Embryonic facial prominence (tissue), 1 donor: ENCODE results near the gene GUCY1A2.

Experiments
- DNase-seq: peaks from one replicate; pipeline ENCODE4 v3.0.0-alpha.2; 2016; ENCODE audit errors: extremely low spot score

Gene GUCY1A2

GRCh38 chr11:106998116-106998915 is 20.0 kb downstream of the GUCY1A2 start:
- DNase-seq = no peak

GRCh38 chr11:106997227-106997626 is 21.0 kb downstream of the GUCY1A2 start:
- no peak for DNase-seq

- no peak for DNase-seq
These were observed 21.6 kb downstream of the GUCY1A2 start for GRCh38 chr11:106996691-106997090.

- no peak for DNase-seq
These were observed 27.9 kb downstream of the GUCY1A2 start for GRCh38 chr11:106990331-106990730.

GRCh38 chr11:106989078-106989455 is 29.2 kb downstream of the GUCY1A2 start:
- no peak for DNase-seq

- no peak for DNase-seq
These were observed 29.9 kb downstream of the GUCY1A2 start for GRCh38 chr11:106988151-106989077.

- no peak for DNase-seq
These were observed 31.6 kb downstream of the GUCY1A2 start for GRCh38 chr11:106986673-106987072.

GRCh38 chr11:106986261-106986660 is 32.0 kb downstream of the GUCY1A2 start:
- DNase-seq = no peak

- no peak for DNase-seq
These were observed 34.3 kb downstream of the GUCY1A2 start for GRCh38 chr11:106983991-106984390.

GRCh38 chr11:106983261-106983660 is 35.0 kb downstream of the GUCY1A2 start:
- no peak for DNase-seq

GRCh38 chr11:106974831-106975230 is 43.4 kb downstream of the GUCY1A2 start:
- DNase-seq = no peak

GRCh38 chr11:106971864-106972263 is 46.4 kb downstream of the GUCY1A2 start:
- DNase-seq = no peak

GRCh38 chr11:106969644-106970355 is 48.5 kb downstream of the GUCY1A2 start:
- no peak for DNase-seq

- DNase-seq = no peak
These were observed 55.3 kb downstream of the GUCY1A2 start for GRCh38 chr11:106962995-106963394.

- DNase-seq = no peak
These were observed 56.8 kb downstream of the GUCY1A2 start for GRCh38 chr11:106961518-106961917.

GRCh38 chr11:106961048-106961447 is 57.2 kb downstream of the GUCY1A2 start:
- DNase-seq = no peak

GRCh38 chr11:106959800-106960199 is 58.5 kb downstream of the GUCY1A2 start:
- DNase-seq = peak; percentile 23

GRCh38 chr11:106959386-106959785 is 58.9 kb downstream of the GUCY1A2 start:
- no peak for DNase-seq

- DNase-seq = no peak
These were observed 59.6 kb downstream of the GUCY1A2 start for GRCh38 chr11:106958517-106959248.

GRCh38 chr11:106957030-106957482 is 61.2 kb downstream of the GUCY1A2 start:
- DNase-seq = no peak

- DNase-seq = no peak
These were observed 68.2 kb downstream of the GUCY1A2 start for GRCh38 chr11:106950067-106950491.
